HepG2 (cell line): ENCODE results near the gene PGS1. TPM values are rescaled to one million over a fixed set of nuclear protein-coding genes. Genes with fewer than 3 reads are reported as not detected.

Experiments used
- CBFB ChIP-seq: sonication (generic); formaldehyde crosslinking; IDR thresholded peaks from 2 replicates; pipeline ENCODE4 v1.4.0; 2020; ENCODE audit warnings: missing genetic modification reagents
- DMAP1 ChIP-seq: IDR thresholded peaks from 2 replicates; pipeline ENCODE4 v1.6.1; 2016
- DMTF1 ChIP-seq: sonication (generic); formaldehyde crosslinking; IDR thresholded peaks from 2 replicates; pipeline ENCODE4 v1.4.0; 2020; ENCODE audit warnings: mild to moderate bottlenecking, missing genetic modification reagents
- HINFP ChIP-seq: sonication (generic); formaldehyde crosslinking; IDR thresholded peaks from 2 replicates; pipeline ENCODE4 v1.4.0; 2020; ENCODE audit warnings: low read depth, mild to moderate bottlenecking, missing genetic modification reagents
- KLF15 ChIP-seq: sonication (generic); formaldehyde crosslinking; IDR thresholded peaks from 2 replicates; pipeline ENCODE4 v1.8.1; 2023; ENCODE audit warnings: borderline replicate concordance, mild to moderate bottlenecking, inconsistent platforms, missing genetic modification reagents, mixed read lengths
- POLR2AphosphoS2 ChIP-seq: IDR thresholded peaks from 2 replicates; pipeline ENCODE4 v1.6.1; 2011; ENCODE audit warnings: low read depth, low read length, improper control_type of control experiment
- XRCC5 ChIP-seq: fragments of 200-400 bp; formaldehyde crosslinking; optimal IDR thresholded peaks from 2 replicates; pipeline ENCODE3; 2017; ENCODE audit warnings: mild to moderate bottlenecking, low read length
- ZFX ChIP-seq: sonication (generic); formaldehyde crosslinking; IDR thresholded peaks from 2 replicates; pipeline ENCODE4 v1.4.0; 2020; ENCODE audit warnings: mild to moderate bottlenecking, low read depth, missing genetic modification reagents, moderate library complexity
- ZNF143 ChIP-seq: sonication (generic); formaldehyde crosslinking; IDR thresholded peaks from 2 replicates; pipeline ENCODE4 v1.4.0; 2020; ENCODE audit warnings: missing genetic modification reagents
- ZNF180 ChIP-seq: sonication (generic); formaldehyde crosslinking; IDR thresholded peaks from 2 replicates; pipeline ENCODE4 v1.4.0; 2020; ENCODE audit warnings: low read depth, missing genetic modification reagents, borderline replicate concordance
- ZNF512B ChIP-seq: sonication (generic); formaldehyde crosslinking; IDR thresholded peaks from 2 replicates; pipeline ENCODE4 v1.5.1; 2020; ENCODE audit warnings: missing genetic modification reagents, mild to moderate bottlenecking, borderline replicate concordance
- ZNF609 ChIP-seq: sonication (generic); formaldehyde crosslinking; IDR thresholded peaks from 2 replicates; pipeline ENCODE4 v1.4.0; 2020; ENCODE audit warnings: mild to moderate bottlenecking, missing genetic modification reagents, borderline replicate concordance
- ZNF800 ChIP-seq: sonication (generic); formaldehyde crosslinking; IDR thresholded peaks from 2 replicates; pipeline ENCODE4 v1.4.0; 2020; ENCODE audit warnings: missing genetic modification reagents
- polyA plus RNA-seq, 8 experiments: library from polyadenylated mRNA; depleted of rRNA in 3 of 8; stranded (reverse) in 7 of 8; unstranded in 1 of 8; fragments of >200 nt; fragmentation: Illumina TruSeq in 4 of 8; extraction: Trizol in 4 of 8; gene quantifications; 2 replicates each; pipeline versions ENCODE4 v1.2.1 to v1.2.3, GENCODE V29; 2011 to 2016; ENCODE audit warnings: low read depth in 4 of 8, missing spikeins in 1 of 8, mixed read lengths in 1 of 8; ENCODE audit not compliant: insufficient read depth in 1 of 8
- total RNA-seq, 5 experiments: library from RNA; depleted of rRNA; stranded (reverse); fragments of >200 nt; fragmentation: Illumina TruSeq; extraction: Trizol; gene quantifications; 2 replicates each; pipeline ENCODE4 v1.2.3, GENCODE V29; 2016; ENCODE audit warnings: low read depth in 1 of 5

PGS1 gene
- total and polyA plus RNA-seq, 2 of the 13 experiments (the other 11 are each of a cell fraction or from before 2014, with no cell fraction given), result 25.9 to 31.5 TPM

- TF ChIP-seq ZNF512B (CRISPR knock-in tag) (0 out of 2 replicates have a peak, but pooled peaks have one; percentile 76), CBFB (CRISPR knock-in tag) (peak; percentile 67; the same call in 1 of the 2 replicates), ZNF609 (CRISPR knock-in tag) (peak; percentile 48; the same call in 1 of the 2 replicates), ZNF180 (CRISPR knock-in tag) (no peak), DMAP1 (CRISPR knock-in tag) (no peak; the same call in 1 of the 2 replicates), ZNF143 (CRISPR knock-in tag) (no peak), XRCC5 (peak; percentile 93), POLR2AphosphoS2 (no peak), DMTF1 (CRISPR knock-in tag) (no peak), ZFX (CRISPR knock-in tag) (peak; percentile 67), KLF15 (CRISPR knock-in tag) (peak; percentile 50; the same call in 1 of the 2 replicates), ZNF800 (peak; percentile 94), HINFP (no peak; the same call in 1 of the 2 replicates)
Observed at GRCh38 chr17:78360371-78361224, 17.9 kb upstream of the PGS1 start (continued).
